Measurements from ENCODE around the gene FOXP2.

- TF ChIP-seq POLR2AphosphoS5 (IDR thresholded peaks at IDR 0.05; ENCODE audit: low read depth, low read length) (no peak), POLR2A (IDR thresholded peaks at IDR 0.05; ENCODE audit: low read depth, low read length) (no peak)
Measured at GRCh38 chr7:114422507-114423501, 8.2 kb downstream of the FOXP2 start.

All from GM12891 (cell line).